K562 (cell line): ENCODE measurements around the gene PPM1M. TPM values are rescaled to one million over a fixed set of nuclear protein-coding genes. Genes with fewer than 3 reads are reported as not detected.

Source experiments
- ATAC-seq: fragments of 200-7000 bp; cut with Tn5 transposase; 3 replicates; pipeline ENCODE4 v1.9.1; 2020; ENCODE audit warnings: moderate library complexity
- BruUV-seq: library from RNA; stranded (reverse); fragments of 400-500 nt; replicated peaks from 2 replicates; lab custom pipeline; 2021; lab: Mats Ljungman, UMichigan
- CTCF ChIA-PET: fragments of 300-600 bp; formaldehyde crosslinking; extraction: SDS; loops from one replicate; lab custom pipeline; 2021; ENCODE audit warnings: low intra/inter-chr PET ratio; lab: Yijun Ruan, JAX
- POLR2A ChIA-PET: fragments of 300-600, 350-650 bp; sonication (Branson Sonifier 250); formaldehyde crosslinking; extraction: SDS; loops from one replicate; lab custom pipeline; 2021; ENCODE audit warnings: antibody characterized with exemption, inconsistent platforms; lab: Yijun Ruan, JAX
- DNase-seq, 4 experiments: peaks; one replicate each; pipeline versions ENCODE4 v3.0.0 to v3.0.0-alpha.2; 2011 to 2018; ENCODE audit warnings: low spot score in 3 of 4, mixed read lengths in 3 of 4; ENCODE audit errors: extremely low read depth in 1 of 4
- FAIRE-seq: peaks from 2 replicates; lab custom pipeline; 2011; peaks lifted over from hg19 to GRCh38; lab: Jason Lieb, UNC
- H2AFZ ChIP-seq: 2 replicates; pipeline ENCODE4 v1.6.0; 2011; ENCODE audit warnings: low read depth, low read length, control low read depth, inconsistent platforms
- H3K27ac ChIP-seq: fragments of 200-600 bp; 3 replicates; pipeline ENCODE4 v1.8.0; 2011; ENCODE audit warnings: low read depth, mild to moderate bottlenecking, control low read depth, inconsistent platforms, low read length, moderate library complexity, mixed read lengths; ENCODE audit errors: extremely low read depth
- H3K27me3 ChIP-seq, 2 experiments: fragments of 300-600 bp in 1 of 2; 2 replicates in 1 of 2; 3 replicates in 1 of 2; pipeline versions ENCODE4 v1.6.0 to v1.8.0; 2011; ENCODE audit warnings: inconsistent platforms in 2 of 2, low read length in 2 of 2, mild to moderate bottlenecking in 1 of 2, mixed read lengths in 1 of 2, moderate library complexity in 1 of 2; ENCODE audit not compliant: control insufficient read depth in 2 of 2, insufficient read depth in 2 of 2
- H3K36me3 ChIP-seq: fragments of 300-600 bp; 3 replicates; pipeline ENCODE4 v1.8.0; 2011; ENCODE audit warnings: mild to moderate bottlenecking, low read length, inconsistent platforms; ENCODE audit not compliant: control insufficient read depth, insufficient read depth
- H3K4me1 ChIP-seq, 2 experiments: fragments of 200-600 bp in 1 of 2; replicated peaks in 1 of 2; 2 replicates in 1 of 2; 3 replicates in 1 of 2; pipeline versions ENCODE4 v1.5.1 to v1.8.0; 2011; ENCODE audit warnings: inconsistent platforms in 2 of 2, low read length in 2 of 2, mild to moderate bottlenecking in 1 of 2, mixed read lengths in 1 of 2, moderate library complexity in 1 of 2; ENCODE audit not compliant: control insufficient read depth in 2 of 2, insufficient read depth in 2 of 2
- H3K4me2 ChIP-seq: 2 replicates; pipeline ENCODE4 v1.6.1; 2011; ENCODE audit warnings: low read length, control low read depth, inconsistent platforms, mixed read lengths; ENCODE audit not compliant: insufficient read depth
- H3K4me3 ChIP-seq: fragments of 200-600 bp; sonication (generic), shearing (Covaris generic); 2 replicates; pipeline ENCODE4 v1.5.1; 2016; ENCODE audit warnings: control low read depth, inconsistent platforms
- H3K79me2 ChIP-seq: fragments of 200-600 bp; 3 replicates; pipeline ENCODE4 v1.8.0; 2011; ENCODE audit warnings: low read length, inconsistent platforms; ENCODE audit not compliant: control insufficient read depth, insufficient read depth
- H3K9ac ChIP-seq, 2 experiments: 2 replicates each; pipeline versions ENCODE4 v1.6.0 to v1.6.1; 2011; ENCODE audit warnings: low read depth in 2 of 2, low read length in 2 of 2, control low read depth in 1 of 2, inconsistent platforms in 1 of 2, mild to moderate bottlenecking in 1 of 2, mixed read lengths in 1 of 2; ENCODE audit not compliant: insufficient read depth in 1 of 2
- H3K9me1 ChIP-seq: one replicate; pipeline ENCODE4 v1.6.0; 2011; ENCODE audit warnings: inconsistent platforms, mild to moderate bottlenecking, low read length, moderate library complexity; ENCODE audit not compliant: control insufficient read depth, insufficient read depth
- H3K9me3 ChIP-seq: replicated peaks from 2 replicates; pipeline ENCODE4 v1.5.1; 2011; ENCODE audit warnings: low read depth, low read length, inconsistent platforms; ENCODE audit not compliant: control insufficient read depth, insufficient read depth
- H4K20me1 ChIP-seq: replicated peaks from 2 replicates; pipeline ENCODE4 v1.6.1; 2011; ENCODE audit warnings: low read length, inconsistent platforms, mixed read lengths; ENCODE audit not compliant: control insufficient read depth, insufficient read depth
- CGGBP1 ChIP-seq: fragments of 250-450 bp; sonication (Bioruptor Pico); IDR thresholded peaks from 2 replicates; pipeline ENCODE4 v1.9.0; 2021; ENCODE audit warnings: mild to moderate bottlenecking
- MNT ChIP-seq, 2 experiments: fragments of 450-650 bp; conservative IDR thresholded peaks; 2 replicates each; pipeline ENCODE4 v1.6.1; 2017; ENCODE audit warnings: mild to moderate bottlenecking in 2 of 2, moderate library complexity in 2 of 2
- RCOR1 ChIP-seq, 2 experiments: IDR thresholded peaks; 2 replicates each; pipeline ENCODE4 v1.6.1; 2012; ENCODE audit warnings: low read depth in 2 of 2, low read length in 2 of 2, borderline replicate concordance in 1 of 2, improper control_type of control experiment in 1 of 2
- RERE ChIP-seq: sonication (generic); formaldehyde crosslinking; IDR thresholded peaks from 2 replicates; pipeline ENCODE4 v1.8.0; 2023; ENCODE audit warnings: missing genetic modification reagents, mild to moderate bottlenecking, borderline replicate concordance
- VEZF1 ChIP-seq: fragments of 200-800 bp; sonication (Bioruptor generic); IDR thresholded peaks from 2 replicates; pipeline ENCODE4 v1.6.1; 2017; ENCODE audit warnings: missing genetic modification characterization, missing compliant biosample characterization
- ZNF740 ChIP-seq, 3 experiments: fragments of 200-800 bp in 1 of 3; sonication (Bioruptor generic) in 1 of 3; sonication (generic) in 1 of 3; formaldehyde crosslinking in 1 of 3; IDR thresholded peaks; 2 replicates each; pipeline versions ENCODE4 v1.6.1 to v1.8.0; 2016 to 2022; ENCODE audit warnings: mild to moderate bottlenecking in 2 of 3, missing compliant biosample characterization in 2 of 3, missing genetic modification characterization in 2 of 3, missing genetic modification reagents in 1 of 3
- WGBS: fragments of 100-300 bp; shearing (Covaris generic); methylation state at CpG from one replicate; pipeline ENCODE4 v1.1.6; 2016; ENCODE audit warnings: low coverage, mixed read lengths; ENCODE audit not compliant: insufficient coverage; ENCODE audit errors: missing lambda C conversion rate; 5-methylcytosine and 5-hydroxymethylcytosine counted together
- in situ Hi-C: fragments of 300-500 bp; cut with MboI; formaldehyde crosslinking; loops from 4 replicates; pipeline ENCODE4 v1.15.0; 2018; ENCODE audit warnings: inconsistent platforms, mixed read lengths
- intact Hi-C: fragments of 100-400 bp; cut with micrococcal nuclease; formaldehyde crosslinking; loops from 2 replicates; pipeline ENCODE4 v1.14.2; 2022
- polyA plus RNA-seq, 8 experiments: library from polyadenylated mRNA; depleted of rRNA in 4 of 8; stranded (reverse) in 5 of 8; unstranded in 3 of 8; fragments of >200 nt; fragmentation: Nextera tagmentation in 2 of 8; fragmentation: Illumina TruSeq in 1 of 8; extraction: Ambion mirVana in 2 of 8; extraction: Trizol in 1 of 8; gene quantifications; 2 replicates each; pipeline versions ENCODE4 v1.2.1 to v1.2.3, GENCODE V29; 2011 to 2014; ENCODE audit warnings: inconsistent platforms in 1 of 8, missing spikeins in 1 of 8
- total RNA-seq, 7 experiments: library from RNA; depleted of rRNA in 6 of 7; stranded (reverse); fragments of >200 nt in 6 of 7; fragmentation: Illumina TruSeq in 2 of 7; extraction: Trizol in 2 of 7; gene quantifications; 2 replicates each; pipeline versions ENCODE4 v1.2.1 to v1.2.3, GENCODE V29; 2011 to 2021; ENCODE audit warnings: low replicate concordance in 1 of 7

PPM1M gene
- total and polyA plus RNA-seq, 9 of the 15 experiments (the other 6 are each of a cell fraction or from before 2014, with no cell fraction given) = 1.4 to 9.2 (median 4.4) TPM

GRCh38 chr3:52298149-52299098 is 52.9 kb downstream of the PPM1M start:
- peak; percentile 5; the same call in 1 of the 3 replicates for ATAC-seq
- no peaks in the 10 kb centered on the region for H3K36me3 ChIP-seq
- intact Hi-C loops (no loop called here), in situ Hi-C loops (loop anchor here (10.0 kb wide), 2 partner anchors 86 to 146 kb away; partner anchors contain the start of gene SEMA3G)
- H3K27ac ChIP-seq = peak overlapping the region; percentile 77; the same call in 2 of the 3 replicates
- H3K4me2 ChIP-seq = peak overlapping the region; percentile 76; the same call in 1 of the 2 replicates
- 40% methylated on average over 4 of the region's 17 CpGs for WGBS
- peak overlapping the region in 1 of 2 experiments; percentile 83; a peak in 2 of 4 replicates for H3K9ac ChIP-seq
- DNase-seq = peak; percentile 22 to 57 (median 48)
- ChIA-PET CTCF (no interaction called here), POLR2A (interaction anchor here (0.6 to 0.7 kb wide), 3 partner anchors 10 to 114 kb away, joined by 3 to 4 read pairs (median 4); partner anchors contain the start of gene WDR82)
- no peaks in the 10 kb centered on the region for H3K9me3 ChIP-seq
- H3K79me2 ChIP-seq = no peaks in the 10 kb centered on the region
- FAIRE-seq = no peak
- no peaks in the 10 kb centered on the region for H3K9me1 ChIP-seq
- no peak overlapping the region for H3K4me3 ChIP-seq
- peaks cover 35 to 58% of the 10 kb centered on the region in 2 experiments for H3K4me1 ChIP-seq
- no peaks in the 10 kb centered on the region for H3K27me3 ChIP-seq
- peak overlapping the region; percentile 51; the same call in 1 of the 2 replicates for H2AFZ ChIP-seq
- no TSS peak for BruUV-seq
- H4K20me1 ChIP-seq = no peaks in the 10 kb centered on the region
- TF ChIP-seq MNT (conservative IDR thresholded peaks at IDR 0.05) (no peak), ZNF740 (CRISPR knock-in tag; IDR thresholded peaks at IDR 0.05) (no peak), ZNF740 (tag; IDR thresholded peaks at IDR 0.05) (0 out of 4 replicates have a peak, but pooled peaks of 1 of the 2 experiments have one; percentile 16), RCOR1 (IDR thresholded peaks at IDR 0.05; ENCODE audit: borderline replicate concordance in 1 of 2, low read depth in 2 of 2, low read length in 2 of 2) (no peak), CGGBP1 (CRISPR knock-in tag) (no peak), VEZF1 (CRISPR knock-in tag) (peak; percentile 86), RERE (CRISPR knock-in tag) (no peak)
